IMR-90 (cell line): Measurements from ENCODE around the gene RIMS3. TPM values are rescaled to one million over a fixed set of nuclear protein-coding genes. Genes with fewer than 3 reads are reported as not detected.

Source experiments
- ATAC-seq: fragments of 200-7000 bp; cut with Tn5 transposase; 2 replicates; pipeline ENCODE4 v1.9.1; 2020; ENCODE audit warnings: low read depth, mild to moderate bottlenecking, moderate library complexity
- BruUV-seq: library from RNA; stranded (reverse); fragments of 400-500 nt; replicated peaks from 2 replicates; lab custom pipeline; 2021; lab: Mats Ljungman, UMichigan
- CTCF ChIA-PET: fragments of 300-600 bp; formaldehyde crosslinking; extraction: SDS; loops from one replicate; lab custom pipeline; 2021; ENCODE audit warnings: antibody characterized with exemption; lab: Yijun Ruan, JAX
- POLR2A ChIA-PET: fragments of 300-600 bp; sonication (Branson Sonifier 250); formaldehyde crosslinking; loops from one replicate; lab custom pipeline; 2022; ENCODE audit warnings: antibody characterized with exemption; ENCODE audit not compliant: unreplicated experiment; lab: Charles Lee
- DNase-seq: peaks from one replicate; pipeline ENCODE4 v3.0.0; 2013
- H2AFZ ChIP-seq: replicated peaks from 2 replicates; pipeline ENCODE3; 2013; ENCODE audit warnings: low read length, mild to moderate bottlenecking; ENCODE audit not compliant: poor library complexity
- H2AK5ac ChIP-seq: 2 replicates; pipeline ENCODE4 v1.6.1; 2013; ENCODE audit warnings: low read depth, low read length, inconsistent platforms
- H2AK9ac ChIP-seq: replicated peaks from 2 replicates; pipeline ENCODE3; 2013; ENCODE audit warnings: mild to moderate bottlenecking, low read depth, low read length, moderate library complexity; ENCODE audit not compliant: poor library complexity
- H2BK120ac ChIP-seq: 2 replicates; pipeline ENCODE4 v1.6.1; 2013; ENCODE audit warnings: low read depth, low read length, inconsistent platforms
- H2BK15ac ChIP-seq: 3 replicates; pipeline ENCODE4 v1.6.1; 2013; ENCODE audit warnings: low read depth, low read length, inconsistent platforms
- H2BK20ac ChIP-seq: 2 replicates; pipeline ENCODE4 v1.6.1; 2013; ENCODE audit warnings: low read depth, mild to moderate bottlenecking, inconsistent platforms, low read length, moderate library complexity
- H2BK5ac ChIP-seq: 2 replicates; pipeline ENCODE4 v1.6.1; 2013; ENCODE audit warnings: mild to moderate bottlenecking, low read depth, low read length, inconsistent platforms; ENCODE audit not compliant: poor library complexity, severe bottlenecking
- H3K14ac ChIP-seq: replicated peaks from 2 replicates; pipeline ENCODE4 v1.6.1; 2013; ENCODE audit warnings: low read depth, low read length, inconsistent platforms
- H3K18ac ChIP-seq: 2 replicates; pipeline ENCODE4 v1.6.1; 2013; ENCODE audit warnings: low read depth, low read length, control low read depth
- H3K23ac ChIP-seq: 2 replicates; pipeline ENCODE4 v1.6.1; 2013; ENCODE audit warnings: low read depth, low read length, inconsistent platforms
- H3K27ac ChIP-seq: 2 replicates; pipeline ENCODE4 v1.5.1; 2013; ENCODE audit warnings: mild to moderate bottlenecking, control low read depth, low read length; ENCODE audit not compliant: insufficient read depth
- H3K27me3 ChIP-seq: 2 replicates; pipeline ENCODE4 v1.6.1; 2013; ENCODE audit warnings: low read length; ENCODE audit not compliant: control insufficient read depth, insufficient read depth
- H3K36me3 ChIP-seq: 2 replicates; pipeline ENCODE4 v1.6.1; 2013; ENCODE audit warnings: low read length, mixed read lengths; ENCODE audit not compliant: control insufficient read depth, insufficient read depth
- H3K4ac ChIP-seq: 2 replicates; pipeline ENCODE4 v1.6.1; 2013; ENCODE audit warnings: low read depth, low read length, inconsistent platforms
- H3K4me1 ChIP-seq: 2 replicates; pipeline ENCODE4 v1.6.1; 2013; ENCODE audit warnings: low read length, mixed read lengths; ENCODE audit not compliant: control insufficient read depth, insufficient read depth
- H3K4me2 ChIP-seq: 2 replicates; pipeline ENCODE4 v1.6.1; 2013; ENCODE audit warnings: low read depth, mild to moderate bottlenecking, control low read depth, low read length, moderate library complexity
- H3K4me3 ChIP-seq: 2 replicates; pipeline ENCODE4 v1.5.1; 2013; ENCODE audit warnings: low read depth, mild to moderate bottlenecking, control low read depth, low read length, moderate library complexity; ENCODE audit not compliant: insufficient read depth
- H3K56ac ChIP-seq: 2 replicates; pipeline ENCODE4 v1.6.1; 2013; ENCODE audit warnings: low read length, inconsistent platforms; ENCODE audit not compliant: insufficient read depth; ENCODE audit errors: extremely low read depth
- H3K79me1 ChIP-seq, 2 experiments: 2 replicates each; pipeline ENCODE4 v1.6.1; 2013; ENCODE audit warnings: low read length in 2 of 2, inconsistent platforms in 1 of 2, low read depth in 1 of 2
- H3K9ac ChIP-seq: 2 replicates; pipeline ENCODE4 v1.6.1; 2013; ENCODE audit warnings: low read depth, low read length, control low read depth
- H3K9me1 ChIP-seq: 2 replicates; pipeline ENCODE4 v1.6.1; 2013; ENCODE audit warnings: low read length, inconsistent platforms; ENCODE audit not compliant: insufficient read depth
- H3K9me3 ChIP-seq: 2 replicates; pipeline ENCODE4 v1.6.1; 2013; ENCODE audit warnings: low read length; ENCODE audit not compliant: control insufficient read depth, insufficient read depth
- H4K20me1 ChIP-seq: 2 replicates; pipeline ENCODE4 v1.6.1; 2013; ENCODE audit warnings: low read length, inconsistent platforms; ENCODE audit not compliant: insufficient read depth
- H4K5ac ChIP-seq: 2 replicates; pipeline ENCODE4 v1.6.1; 2013; ENCODE audit warnings: mild to moderate bottlenecking, low read depth, low read length, control low read depth
- H4K8ac ChIP-seq, 2 experiments: 2 replicates each; pipeline ENCODE4 v1.6.1; 2013; ENCODE audit warnings: low read depth in 2 of 2, low read length in 2 of 2, control low read depth in 1 of 2, inconsistent platforms in 1 of 2
- H4K91ac ChIP-seq: 2 replicates; pipeline ENCODE4 v1.6.1; 2013; ENCODE audit warnings: low read depth, low read length, inconsistent platforms; ENCODE audit not compliant: insufficient read depth
- BHLHE40 ChIP-seq: fragments of 150-350 bp; IDR thresholded peaks from 2 replicates; pipeline ENCODE4 v1.6.1; 2016; ENCODE audit warnings: mild to moderate bottlenecking, low read depth, low read length
- CEBPB ChIP-seq: IDR thresholded peaks from 2 replicates; pipeline ENCODE4 v1.6.1; 2012; ENCODE audit warnings: low read depth, low read length, improper control_type of control experiment
- CHD1 ChIP-seq: IDR thresholded peaks from 2 replicates; pipeline ENCODE4 v1.6.1; 2012; ENCODE audit warnings: low read depth, low read length, improper control_type of control experiment
- FOS ChIP-seq: fragments of 150-350 bp; IDR thresholded peaks from 2 replicates; pipeline ENCODE4 v1.6.1; 2016; ENCODE audit warnings: low read depth, low read length
- MAFK ChIP-seq: IDR thresholded peaks from 2 replicates; pipeline ENCODE4 v1.6.1; 2012; ENCODE audit warnings: low read depth, low read length, improper control_type of control experiment
- MXI1 ChIP-seq: IDR thresholded peaks from 2 replicates; pipeline ENCODE4 v1.6.1; 2012; ENCODE audit warnings: low read depth, mild to moderate bottlenecking, low read length, moderate library complexity, borderline replicate concordance
- NFE2L2 ChIP-seq: fragments of 150-350 bp; IDR thresholded peaks from 2 replicates; pipeline ENCODE4 v1.6.1; 2016; ENCODE audit warnings: low read depth, mild to moderate bottlenecking, low read length
- RAD21 ChIP-seq: IDR thresholded peaks from 2 replicates; pipeline ENCODE4 v1.6.1; 2012; ENCODE audit warnings: low read length, improper control_type of control experiment
- RCOR1 ChIP-seq: IDR thresholded peaks from 2 replicates; pipeline ENCODE4 v1.6.1; 2012; ENCODE audit warnings: mild to moderate bottlenecking, low read length, improper control_type of control experiment; ENCODE audit not compliant: insufficient replicate concordance
- RFX5 ChIP-seq: IDR thresholded peaks from 2 replicates; pipeline ENCODE4 v1.8.0; 2012; ENCODE audit warnings: low read depth, mild to moderate bottlenecking, low read length, moderate library complexity
- SMC3 ChIP-seq: fragments of 150-350 bp; IDR thresholded peaks from 2 replicates; pipeline ENCODE4 v1.6.1; 2016; ENCODE audit warnings: low read depth, mild to moderate bottlenecking, antibody characterized with exemption, low read length, moderate library complexity
- WGBS, 2 experiments: methylation state at CpG; one replicate each; pipeline versions ENCODE4 v1.1.5 to v1.1.7; 2013; ENCODE audit warnings: missing lambda C conversion rate in 2 of 2; ENCODE audit not compliant: insufficient read length in 1 of 2; ENCODE audit errors: extremely low coverage in 2 of 2; 5-methylcytosine and 5-hydroxymethylcytosine counted together
- dilution Hi-C: fragments of 300-500 bp; cut with HindIII; formaldehyde crosslinking; loops from one replicate; pipeline ENCODE4 v1.14.3; 2018; ENCODE audit warnings: low sequenced_read_pairs; ENCODE audit not compliant: unreplicated experiment
- in situ Hi-C: fragments of 300-500 bp; cut with MboI; formaldehyde crosslinking; loops from 3 replicates; pipeline ENCODE4 v1.14.3; 2019; ENCODE audit warnings: low sequenced_read_pairs, inconsistent platforms, mixed read lengths
- intact Hi-C: fragments of 100-400 bp; cut with micrococcal nuclease; formaldehyde crosslinking; loops from 2 replicates; pipeline ENCODE4 v1.10.0; 2022
- polyA plus RNA-seq, 3 experiments: library from polyadenylated mRNA; depleted of rRNA; stranded (reverse); fragments of >200 nt; gene quantifications; 2 replicates each; pipeline ENCODE4 v1.2.3, GENCODE V29; 2012; ENCODE audit warnings: low replicate concordance in 1 of 3
- total RNA-seq: library from RNA; depleted of rRNA; stranded (reverse); fragments of >200 nt; gene quantifications from 2 replicates; pipeline ENCODE4 v1.2.3, GENCODE V29; 2012
- TF ChIP-seq, protein P1 (sequence below): fragments of 150-350 bp; IDR thresholded peaks from 2 replicates; pipeline ENCODE4 v1.6.1; 2016; ENCODE audit warnings: low read depth, mild to moderate bottlenecking, low read length, moderate library complexity, borderline replicate concordance
- TF ChIP-seq, protein P2 (sequence below): conservative IDR thresholded peaks from 2 replicates; pipeline ENCODE4 v1.5.1; 2012; ENCODE audit warnings: mild to moderate bottlenecking, low read depth, low read length, improper control_type of control experiment

Gene RIMS3
- total and polyA plus RNA-seq, 2 of the 4 experiments (the other 2 are of a cell fraction), result 0.10 to 0.36 TPM

DNA sequence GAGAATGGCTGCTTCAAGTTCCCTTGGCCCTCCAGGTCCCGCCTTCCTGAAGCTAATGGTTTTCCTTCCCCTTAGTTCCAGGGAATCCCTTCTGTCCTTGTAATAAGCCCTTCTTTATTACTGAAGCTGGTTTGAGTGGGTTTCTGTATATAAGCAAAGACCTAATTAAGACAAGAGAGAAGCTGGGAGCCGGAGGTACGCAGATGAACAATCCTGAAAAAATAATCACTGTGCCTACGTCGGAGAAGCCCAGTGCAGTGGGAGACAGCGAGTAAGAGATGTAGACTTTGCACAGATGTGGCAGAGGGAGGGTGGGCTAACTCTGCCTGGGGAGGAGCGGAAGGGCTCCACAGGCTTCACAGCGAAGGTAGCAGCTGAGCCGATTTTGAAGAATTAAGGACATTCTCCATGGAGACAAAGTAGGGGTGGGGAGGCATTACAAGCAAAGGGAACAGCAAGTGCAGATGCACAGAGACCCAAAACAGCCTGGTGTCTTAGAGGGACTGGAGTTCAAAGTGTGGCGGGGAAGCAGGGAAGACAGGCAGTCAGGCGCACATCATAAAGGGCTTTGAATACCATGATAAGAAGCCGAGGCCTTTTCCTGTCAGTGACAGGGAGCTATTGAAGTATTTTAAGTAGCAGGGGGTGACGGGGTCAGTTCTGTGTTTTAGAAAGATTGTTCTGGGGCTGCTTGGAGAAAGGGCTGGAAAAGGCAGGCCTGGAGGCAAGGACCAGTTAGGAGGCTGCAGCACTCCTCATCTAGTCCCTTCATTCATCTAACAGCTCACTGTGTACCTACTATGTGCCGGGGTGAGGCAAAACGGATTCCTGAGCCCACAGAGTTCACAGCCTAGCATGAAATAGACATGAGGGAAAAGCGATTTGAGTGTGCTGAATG lies 6.5 kb downstream of the RIMS3 start (continued):
- TF ChIP-seq RCOR1, result no peak

DNA sequence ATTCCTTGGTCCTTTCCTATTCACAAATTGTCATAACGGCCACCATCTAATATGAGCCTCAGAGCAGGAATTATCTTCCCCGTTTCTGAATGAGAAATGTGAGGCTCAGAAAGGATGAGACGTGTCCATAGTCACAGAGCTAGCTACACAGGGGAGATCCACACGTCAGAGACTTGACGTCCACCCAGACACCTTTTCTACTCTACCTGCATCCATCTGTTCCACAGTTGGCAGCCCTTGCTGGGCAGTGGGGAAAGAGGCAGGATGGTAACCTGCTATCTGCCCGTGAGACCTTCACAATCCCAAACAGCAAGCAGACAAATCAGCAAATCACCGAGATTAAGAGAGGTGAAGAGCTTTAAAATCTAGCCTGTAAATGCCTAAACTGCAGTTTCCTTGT lies 8.4 kb downstream of the RIMS3 start:
- Histone ChIP-seq H3K56ac (no peak overlapping the region), H3K79me1 (no peaks in the 10 kb centered on the region), H3K9ac (no peak overlapping the region), H2BK20ac (no peak overlapping the region), H2BK5ac (no peak overlapping the region), H3K18ac (no peak overlapping the region), H3K9me1 (peaks cover 6% of the 10 kb centered on the region; the same call in 1 of the 2 replicates), H2BK120ac (no peak overlapping the region), H4K5ac (no peak overlapping the region), H2BK15ac (no peak overlapping the region), H3K36me3 (no peaks in the 10 kb centered on the region), H3K9me3 (peaks cover 3% of the 10 kb centered on the region; the same call in 1 of the 2 replicates), H4K91ac (no peak overlapping the region), H2AK9ac (no peak overlapping the region), H4K8ac (no peak overlapping the region), H3K4me2 (no peak overlapping the region), H3K4me1 (no peaks in the 10 kb centered on the region), H3K27ac (no peak overlapping the region), H3K14ac (no peak overlapping the region), H2AFZ (no peak overlapping the region), H3K4me3 (no peak overlapping the region), H3K23ac (no peak overlapping the region), H3K27me3 (peaks cover 56% of the 10 kb centered on the region), H2AK5ac (no peak overlapping the region), H3K4ac (no peak overlapping the region), H4K20me1 (no peaks in the 10 kb centered on the region)
- in situ Hi-C loops (no loop called here), intact Hi-C loops (no loop called here), dilution Hi-C loops (no loop called here)
- ATAC-seq, result no peak
- ChIA-PET CTCF (interaction anchor here (0.6 kb wide), 1 partner anchor 489 kb away, joined by 3 read pairs; no protein-coding TSS in a partner anchor), POLR2A (no interaction called here)
- DNase-seq, result no peak
- WGBS, 2 experiments, result no CpG with 5 or more reads among the region's 7 CpGs
- BruUV-seq, result no TSS peak
- no peak for TF ChIP-seq NFE2L2
- no peak for TF ChIP-seq CEBPB
- TF ChIP-seq, protein P1, sequence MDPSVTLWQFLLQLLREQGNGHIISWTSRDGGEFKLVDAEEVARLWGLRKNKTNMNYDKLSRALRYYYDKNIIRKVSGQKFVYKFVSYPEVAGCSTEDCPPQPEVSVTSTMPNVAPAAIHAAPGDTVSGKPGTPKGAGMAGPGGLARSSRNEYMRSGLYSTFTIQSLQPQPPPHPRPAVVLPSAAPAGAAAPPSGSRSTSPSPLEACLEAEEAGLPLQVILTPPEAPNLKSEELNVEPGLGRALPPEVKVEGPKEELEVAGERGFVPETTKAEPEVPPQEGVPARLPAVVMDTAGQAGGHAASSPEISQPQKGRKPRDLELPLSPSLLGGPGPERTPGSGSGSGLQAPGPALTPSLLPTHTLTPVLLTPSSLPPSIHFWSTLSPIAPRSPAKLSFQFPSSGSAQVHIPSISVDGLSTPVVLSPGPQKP, result no peak
- TF ChIP-seq FOS, result no peak
- TF ChIP-seq, protein P2, sequence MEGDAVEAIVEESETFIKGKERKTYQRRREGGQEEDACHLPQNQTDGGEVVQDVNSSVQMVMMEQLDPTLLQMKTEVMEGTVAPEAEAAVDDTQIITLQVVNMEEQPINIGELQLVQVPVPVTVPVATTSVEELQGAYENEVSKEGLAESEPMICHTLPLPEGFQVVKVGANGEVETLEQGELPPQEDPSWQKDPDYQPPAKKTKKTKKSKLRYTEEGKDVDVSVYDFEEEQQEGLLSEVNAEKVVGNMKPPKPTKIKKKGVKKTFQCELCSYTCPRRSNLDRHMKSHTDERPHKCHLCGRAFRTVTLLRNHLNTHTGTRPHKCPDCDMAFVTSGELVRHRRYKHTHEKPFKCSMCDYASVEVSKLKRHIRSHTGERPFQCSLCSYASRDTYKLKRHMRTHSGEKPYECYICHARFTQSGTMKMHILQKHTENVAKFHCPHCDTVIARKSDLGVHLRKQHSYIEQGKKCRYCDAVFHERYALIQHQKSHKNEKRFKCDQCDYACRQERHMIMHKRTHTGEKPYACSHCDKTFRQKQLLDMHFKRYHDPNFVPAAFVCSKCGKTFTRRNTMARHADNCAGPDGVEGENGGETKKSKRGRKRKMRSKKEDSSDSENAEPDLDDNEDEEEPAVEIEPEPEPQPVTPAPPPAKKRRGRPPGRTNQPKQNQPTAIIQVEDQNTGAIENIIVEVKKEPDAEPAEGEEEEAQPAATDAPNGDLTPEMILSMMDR, result no peak
- TF ChIP-seq MXI1, result no peak
- TF ChIP-seq RAD21, result no peak
- TF ChIP-seq MAFK, result no peak
- TF ChIP-seq BHLHE40, result no peak
- TF ChIP-seq CHD1, result no peak
- no peak for TF ChIP-seq RCOR1
- TF ChIP-seq RFX5, result no peak
- TF ChIP-seq SMC3, result no peak
